Stimulated activated CD8-positive, alpha-beta memory T cell treated with anti-CD3 and anti-CD28 coated beads, Interleukin-15, amount 100 ng/mL, for 24 hours (primary cell): ENCODE data around the gene SNX7.

Experiments
- DNase-seq: peaks from one replicate; pipeline ENCODE4 v3.0.0-alpha.2; 2020; ENCODE audit warnings: low read depth

Gene SNX7

GRCh38 chr1:98769162-98769561, 107.6 kb downstream of the SNX7 start:
- DNase-seq = no peak

GRCh38 chr1:98781906-98782305, 120.4 kb downstream of the SNX7 start:
- DNase-seq = no peak

- DNase-seq = no peak
Observed at GRCh38 chr1:98783821-98784220, 122.3 kb downstream of the SNX7 start.

GRCh38 chr1:98791498-98791897, 130.0 kb downstream of the SNX7 start:
- DNase-seq = no peak

DNA sequence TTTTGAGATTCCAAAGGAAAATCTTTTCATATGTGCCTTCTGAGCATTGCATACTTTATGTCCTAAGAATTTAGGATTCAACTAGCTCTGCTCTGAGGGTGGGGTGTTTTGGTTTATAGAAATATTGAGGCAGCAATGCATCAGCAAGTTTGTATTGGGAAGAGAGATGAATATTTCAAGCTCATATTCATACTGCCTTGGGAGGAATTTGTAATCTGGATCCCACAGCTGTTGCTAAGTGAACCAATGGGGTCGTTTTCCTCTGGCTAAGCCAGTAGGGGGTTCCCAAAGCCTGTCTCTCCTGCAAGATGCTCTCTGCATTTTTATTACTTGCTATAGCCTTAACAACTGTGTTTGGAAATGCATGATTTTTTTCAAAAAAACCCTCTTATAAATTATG, 130.6 kb downstream of the SNX7 start:
- no peak for DNase-seq

DNA sequence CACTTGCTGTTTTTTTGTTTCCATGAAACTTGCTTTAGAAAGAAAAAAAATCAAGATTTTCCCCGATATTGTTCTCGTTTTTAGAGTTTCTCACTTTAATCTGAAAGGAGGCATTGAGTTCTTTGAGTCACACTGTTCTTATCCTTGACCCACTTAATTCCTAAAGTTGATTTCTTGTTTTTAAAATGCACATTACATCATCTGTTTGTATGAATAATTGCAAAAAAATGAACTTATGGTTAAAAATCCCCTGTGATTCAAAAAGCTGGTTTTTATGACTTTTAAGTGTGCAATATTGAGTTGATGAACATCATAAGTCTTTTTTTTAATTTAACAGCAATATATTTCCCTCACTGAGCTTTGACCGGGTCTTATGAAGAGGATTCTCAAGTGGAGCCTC, 131.6 kb downstream of the SNX7 start:
- DNase-seq = no peak

- no peak for DNase-seq
Observed at GRCh38 chr1:98794196-98794886, 132.8 kb downstream of the SNX7 start.

GRCh38 chr1:98796049-98796448, 134.5 kb downstream of the SNX7 start:
- DNase-seq = no peak

GRCh38 chr1:98797506-98797905, 136.0 kb downstream of the SNX7 start:
- no peak for DNase-seq
